ENCODE measurements around the gene RAPGEF1.

Gene RAPGEF1

GRCh38 chr9:131748411-131748955 is 8.6 kb upstream of the RAPGEF1 start:
- DNase-seq: no peak

- no peak for DNase-seq
These were observed 7.5 kb upstream of the RAPGEF1 start for GRCh38 chr9:131747352-131747751.

GRCh38 chr9:131745610-131746009 is 5.7 kb upstream of the RAPGEF1 start:
- no peak for DNase-seq

GRCh38 chr9:131744720-131745201 is 4.9 kb upstream of the RAPGEF1 start:
- no peak for DNase-seq

GRCh38 chr9:131744171-131744719 is 4.4 kb upstream of the RAPGEF1 start:
- no peak for DNase-seq

- DNase-seq: no peak
These were observed 3.6 kb upstream of the RAPGEF1 start for GRCh38 chr9:131743501-131743900.

GRCh38 chr9:131743096-131743495 is 3.2 kb upstream of the RAPGEF1 start:
- no peak for DNase-seq

- DNase-seq: no peak
These were observed 1.0 kb upstream of the RAPGEF1 start for GRCh38 chr9:131740898-131741297.

GRCh38 chr9:131739133-131739958 is 530 bp downstream of the RAPGEF1 start:
- peak; percentile 64 for DNase-seq

GRCh38 chr9:131738293-131739132 is 1.4 kb downstream of the RAPGEF1 start:
- DNase-seq: no peak

- DNase-seq: no peak
These were observed 2.5 kb downstream of the RAPGEF1 start for GRCh38 chr9:131737426-131737825.

GRCh38 chr9:131736431-131736830 is 3.4 kb downstream of the RAPGEF1 start:
- DNase-seq: no peak

GRCh38 chr9:131735238-131736128 is 4.4 kb downstream of the RAPGEF1 start:
- no peak for DNase-seq

- DNase-seq: no peak
These were observed 5.1 kb downstream of the RAPGEF1 start for GRCh38 chr9:131734781-131735180.

GRCh38 chr9:131734165-131734610 is 5.7 kb downstream of the RAPGEF1 start:
- no peak for DNase-seq

GRCh38 chr9:131733541-131734061 is 6.3 kb downstream of the RAPGEF1 start:
- DNase-seq: peak; percentile 50

GRCh38 chr9:131732636-131733289 is 7.1 kb downstream of the RAPGEF1 start:
- no peak for DNase-seq

GRCh38 chr9:131732061-131732526 is 7.8 kb downstream of the RAPGEF1 start:
- DNase-seq: no peak

GRCh38 chr9:131731644-131732043 is 8.2 kb downstream of the RAPGEF1 start:
- no peak for DNase-seq

- DNase-seq: no peak
These were observed 8.6 kb downstream of the RAPGEF1 start for GRCh38 chr9:131731237-131731636.

- peak; percentile 54 for DNase-seq
These were observed 10.9 kb downstream of the RAPGEF1 start for GRCh38 chr9:131728961-131729360.
